C1 segment of cervical spinal cord (tissue), 14 donors: ENCODE measurements around the gene CYP27B1.
"Not testable (repeated sequence)": the region's sequence is repeated elsewhere in the genome, so short reads cannot be mapped to it uniquely, and the experiment has no call there.

Source experiments
- DNase-seq, 14 donors: peaks; one replicate each; lab custom pipeline; 2025; lab: John Stamatoyannopoulos, UW

Gene CYP27B1

GRCh38 chr12:57723630-57723962 is 43.3 kb downstream of the CYP27B1 start:
- DNase-seq = no peak

- DNase-seq = no peak
These were observed 43.9 kb downstream of the CYP27B1 start for GRCh38 chr12:57722716-57723629.

- DNase-seq = not testable (repeated sequence)
These were observed 44.9 kb downstream of the CYP27B1 start for GRCh38 chr12:57721846-57722608.

GRCh38 chr12:57720606-57721595 is 46.0 kb downstream of the CYP27B1 start:
- no peak for DNase-seq

- no peak for DNase-seq
These were observed 46.9 kb downstream of the CYP27B1 start for GRCh38 chr12:57719777-57720605.

GRCh38 chr12:57718641-57719528 is 48.0 kb downstream of the CYP27B1 start:
- DNase-seq = no peak

GRCh38 chr12:57717846-57718640 is 48.8 kb downstream of the CYP27B1 start:
- DNase-seq = no peak

GRCh38 chr12:57717131-57717530 is 49.7 kb downstream of the CYP27B1 start:
- no peak for DNase-seq

GRCh38 chr12:57716305-57716704 is 50.6 kb downstream of the CYP27B1 start:
- no peak for DNase-seq

- no peak for DNase-seq
These were observed 51.1 kb downstream of the CYP27B1 start for GRCh38 chr12:57715786-57716185.

GRCh38 chr12:57715036-57715748 is 51.7 kb downstream of the CYP27B1 start:
- not testable (repeated sequence) for DNase-seq

- DNase-seq = no peak
These were observed 53.7 kb downstream of the CYP27B1 start for GRCh38 chr12:57713209-57713608.

GRCh38 chr12:57712701-57713100 is 54.2 kb downstream of the CYP27B1 start:
- no peak for DNase-seq
